Activated T-helper 9 cell treated with anti-CD3 and anti-CD28 coated beads, Interleukin-2, amount 50 U/mL, for 16 hours (primary cell): ENCODE measurements around the gene CLTB.

ENCODE experiments used
- DNase-seq: peaks from one replicate; pipeline ENCODE4 v3.0.0-alpha.2; 2020; ENCODE audit warnings: low read depth

CLTB gene

GRCh38 chr5:176401281-176402205 lies 14.8 kb downstream of the CLTB start:
- DNase-seq, result no peak

- no peak for DNase-seq
These were observed 15.8 kb downstream of the CLTB start for GRCh38 chr5:176400382-176401156.

GRCh38 chr5:176397736-176398420 lies 18.5 kb downstream of the CLTB start:
- DNase-seq, result no peak

GRCh38 chr5:176396330-176396729 lies 20.0 kb downstream of the CLTB start:
- no peak for DNase-seq

GRCh38 chr5:176394881-176395675 lies 21.3 kb downstream of the CLTB start:
- no peak for DNase-seq

- DNase-seq, result no peak
These were observed 22.2 kb downstream of the CLTB start for GRCh38 chr5:176394096-176394495.

- DNase-seq, result no peak
These were observed 23.8 kb downstream of the CLTB start for GRCh38 chr5:176392526-176392925.

GRCh38 chr5:176391999-176392398 lies 24.3 kb downstream of the CLTB start:
- no peak for DNase-seq

- DNase-seq, result no peak
These were observed 24.9 kb downstream of the CLTB start for GRCh38 chr5:176391479-176391878.

GRCh38 chr5:176389135-176390123 lies 26.9 kb downstream of the CLTB start:
- DNase-seq, result no peak

- DNase-seq, result peak; percentile 99
These were observed 27.8 kb downstream of the CLTB start, which contains the start of the genes HIGD2A and NOP16 for GRCh38 chr5:176388444-176389134. Gene HIGD2A (plus strand): TSS chr5:176388751. CDS start chr5:176388820, 69 bp downstream. Gene NOP16 (minus strand): TSS chr5:176388598. CDS start chr5:176388539, 59 bp downstream.

- peak; percentile 10 for DNase-seq
These were observed 28.3 kb downstream of the CLTB start for GRCh38 chr5:176388003-176388443.

GRCh38 chr5:176387384-176387925 lies 28.9 kb downstream of the CLTB start:
- DNase-seq, result no peak

GRCh38 chr5:176386491-176386890 lies 29.8 kb downstream of the CLTB start:
- no peak for DNase-seq

- no peak for DNase-seq
These were observed 31.3 kb downstream of the CLTB start for GRCh38 chr5:176384991-176385390.

- DNase-seq, result no peak
These were observed 31.9 kb downstream of the CLTB start for GRCh38 chr5:176384366-176384930.

GRCh38 chr5:176383961-176384360 lies 32.4 kb downstream of the CLTB start:
- DNase-seq, result no peak

GRCh38 chr5:176383248-176383905 lies 33.0 kb downstream of the CLTB start:
- no peak for DNase-seq
